ENCODE data around the gene PHLDB1.

The PHLDB1 gene

GRCh38 chr11:118661425-118662301 lies 54.2 kb downstream of the PHLDB1 start:
- no peak overlapping the region for H3K4me3 ChIP-seq
- no peak for TF ChIP-seq CTCF (IDR thresholded peaks at IDR 0.05)
- no peak overlapping the region for H3K27ac ChIP-seq
- DNase-seq (ENCODE audit: low spot score) = no peak

GRCh38 chr11:118662401-118663271 lies 55.2 kb downstream of the PHLDB1 start:
- H3K27ac ChIP-seq = no peak overlapping the region
- H3K4me3 ChIP-seq = no peak overlapping the region
- no peak for DNase-seq (ENCODE audit: low spot score)
- no peak for TF ChIP-seq CTCF (IDR thresholded peaks at IDR 0.05)

GRCh38 chr11:118663381-118663780 lies 56.0 kb downstream of the PHLDB1 start:
- no peak overlapping the region for H3K4me3 ChIP-seq
- DNase-seq (ENCODE audit: low spot score) = no peak
- no peak for TF ChIP-seq CTCF (IDR thresholded peaks at IDR 0.05)
- no peak overlapping the region for H3K27ac ChIP-seq

GRCh38 chr11:118663902-118664301 lies 56.5 kb downstream of the PHLDB1 start:
- TF ChIP-seq CTCF (IDR thresholded peaks at IDR 0.05) = no peak
- no peak overlapping the region for H3K27ac ChIP-seq
- DNase-seq (ENCODE audit: low spot score) = no peak
- H3K4me3 ChIP-seq = no peak overlapping the region

GRCh38 chr11:118666371-118666770 lies 59.0 kb downstream of the PHLDB1 start:
- no peak for DNase-seq (ENCODE audit: low spot score)
- H3K4me3 ChIP-seq = no peak overlapping the region
- no peak for TF ChIP-seq CTCF (IDR thresholded peaks at IDR 0.05)
- no peak overlapping the region for H3K27ac ChIP-seq

GRCh38 chr11:118670063-118670462 lies 62.6 kb downstream of the PHLDB1 start:
- H3K4me3 ChIP-seq = no peak overlapping the region
- no peak for TF ChIP-seq CTCF (IDR thresholded peaks at IDR 0.05)
- no peak for DNase-seq (ENCODE audit: low spot score)
- no peak overlapping the region for H3K27ac ChIP-seq
